GM12865 (cell line): Measurements from ENCODE around the gene RELN.

Experiments used
- DNase-seq: peaks from one replicate; pipeline ENCODE4 v3.0.0; 2010; ENCODE audit warnings: low read depth
- H3K4me3 ChIP-seq: 2 replicates; pipeline ENCODE4 v1.5.1; 2011; ENCODE audit warnings: mild to moderate bottlenecking, low read depth, low read length, control low read depth
- CTCF ChIP-seq: IDR thresholded peaks from 2 replicates; pipeline ENCODE4 v1.5.1; 2011; ENCODE audit warnings: low read length, control low read depth, low read depth, inconsistent platforms; ENCODE audit not compliant: insufficient read depth; ENCODE audit errors: missing control alignments

The RELN gene

DNA sequence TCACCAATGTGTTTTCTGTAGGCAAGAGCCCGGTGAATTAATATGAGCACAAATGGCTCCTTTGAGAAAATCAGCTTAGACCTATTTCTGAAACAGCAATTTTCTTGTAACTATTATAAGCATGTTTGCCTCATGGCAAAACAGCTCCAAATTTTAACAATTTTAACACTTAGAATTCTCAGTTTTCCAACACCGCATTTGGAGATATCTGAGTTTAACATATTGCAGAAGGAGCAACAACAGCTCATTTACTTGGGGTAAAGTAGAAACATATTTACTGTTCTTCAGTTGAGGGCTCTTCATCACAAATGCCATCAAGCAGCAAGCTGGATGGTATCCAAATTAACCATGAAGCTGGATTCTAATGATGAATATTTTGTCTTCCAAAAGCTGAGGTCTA, 409.4 kb downstream of the RELN start:
- H3K4me3 ChIP-seq = no peak overlapping the region
- TF ChIP-seq CTCF = no peak
- no peak for DNase-seq

DNA sequence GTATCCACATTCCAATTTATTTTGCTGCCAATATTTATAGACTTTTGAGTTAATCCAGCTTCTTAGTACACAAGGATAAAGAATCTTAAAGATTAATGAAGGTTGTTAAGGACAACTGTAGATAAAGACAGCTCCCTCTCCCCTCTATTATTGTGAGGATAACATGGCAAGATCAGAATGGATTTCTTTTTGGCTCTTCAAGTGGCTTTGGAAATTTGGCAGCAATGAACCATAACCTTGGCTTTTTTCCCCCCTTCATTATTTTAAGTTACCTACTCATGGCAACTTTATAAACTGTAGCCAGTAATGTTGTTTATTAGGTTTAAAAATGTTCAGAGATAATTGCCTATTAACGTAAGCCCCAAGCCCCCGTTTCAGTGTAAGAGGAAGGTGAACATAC, 412.4 kb downstream of the RELN start:
- no peak overlapping the region for H3K4me3 ChIP-seq
- no peak for DNase-seq
- TF ChIP-seq CTCF = no peak

DNA sequence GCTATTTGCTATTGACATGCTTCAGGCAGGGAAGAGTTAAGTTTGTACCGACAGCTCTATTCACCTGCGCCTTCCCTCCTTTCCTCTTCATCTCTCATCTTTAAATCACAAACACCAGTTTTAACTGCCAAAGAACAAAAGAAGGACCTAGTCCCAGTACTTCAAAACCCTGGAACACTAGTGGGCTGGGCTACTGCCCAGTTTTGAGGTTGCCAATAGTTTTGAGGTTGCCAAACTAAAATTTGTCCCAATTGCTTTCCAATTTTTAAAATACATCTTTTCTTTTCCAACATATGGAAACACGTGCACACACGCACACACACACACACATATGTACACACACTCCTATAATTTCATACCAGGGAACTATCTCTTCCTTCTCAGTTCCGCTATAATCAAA, 412.8 kb downstream of the RELN start:
- no peak for DNase-seq
- no peak overlapping the region for H3K4me3 ChIP-seq
- TF ChIP-seq CTCF = no peak

DNA sequence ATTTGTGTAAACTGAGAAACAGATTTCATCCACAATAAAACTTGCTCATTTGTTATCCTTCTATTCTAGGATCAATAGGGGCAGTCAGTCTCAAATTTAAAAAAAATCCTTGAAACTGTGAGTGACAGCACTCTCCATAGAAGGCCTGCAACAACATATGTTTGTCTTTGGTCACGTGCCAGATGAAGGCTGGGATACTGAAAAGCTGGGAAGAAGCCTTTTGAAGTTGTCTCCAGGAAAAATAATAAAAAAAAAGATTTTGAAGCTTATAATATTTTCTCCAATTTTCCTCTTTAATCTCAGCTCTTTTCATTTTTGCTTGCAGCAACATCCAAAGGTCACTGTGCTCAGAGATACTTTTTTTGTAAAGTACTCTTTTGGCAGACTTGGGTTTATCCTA, 414.9 kb downstream of the RELN start:
- H3K4me3 ChIP-seq = no peak overlapping the region
- DNase-seq = no peak
- no peak for TF ChIP-seq CTCF

GRCh38 chr7:103573479-103574058, 415.9 kb downstream of the RELN start:
- peak; percentile 32 for TF ChIP-seq CTCF
- no peak overlapping the region for H3K4me3 ChIP-seq
- DNase-seq = peak; percentile 25

GRCh38 chr7:103571586-103571985, 417.9 kb downstream of the RELN start:
- no peak for DNase-seq
- no peak overlapping the region for H3K4me3 ChIP-seq
- no peak for TF ChIP-seq CTCF

DNA sequence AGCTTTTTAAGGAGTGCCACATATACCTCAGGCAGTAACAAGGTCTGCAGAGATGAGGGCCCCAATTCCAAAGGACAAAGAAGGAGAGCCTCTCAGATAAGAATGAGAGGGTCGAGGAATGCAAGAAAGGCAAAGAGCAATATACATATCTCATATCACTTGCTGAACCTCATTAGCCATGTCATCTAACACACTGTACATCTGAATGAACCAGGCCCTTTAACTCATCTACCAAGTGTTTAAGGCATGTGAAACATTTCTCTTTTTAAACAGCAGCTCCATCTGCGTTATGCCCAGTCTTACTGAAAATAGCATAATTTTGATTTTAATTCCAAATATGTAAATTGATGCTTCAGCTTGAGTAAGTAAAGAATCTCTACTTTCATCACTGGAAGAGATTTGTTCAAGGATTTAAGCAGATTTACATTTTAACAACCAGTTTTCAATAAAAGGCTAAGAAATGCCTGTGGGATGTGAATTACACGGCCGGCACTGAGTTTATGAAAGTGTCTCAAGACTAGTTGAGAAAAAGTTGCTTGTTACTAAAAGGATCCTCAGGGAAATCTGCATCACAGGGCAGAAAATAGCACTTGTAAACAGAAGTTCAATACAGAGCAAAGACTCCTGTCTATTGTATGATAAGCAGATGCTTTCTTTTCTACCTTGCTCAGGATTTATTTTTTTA, 419.7 kb downstream of the RELN start:
- H3K4me3 ChIP-seq = no peak overlapping the region
- no peak for DNase-seq
- no peak for TF ChIP-seq CTCF
